MG63 (cell line): Measurements from ENCODE around the gene ADAMTS17. TPM values are rescaled to one million over a fixed set of nuclear protein-coding genes. Genes with fewer than 3 reads are reported as not detected.

Source experiments
- total RNA-seq: library from RNA; depleted of rRNA; stranded (reverse); fragments of >200 nt; shearing (Covaris generic); gene quantifications from 2 replicates; pipeline ENCODE4 v1.2.3, GENCODE V29; 2014; ENCODE audit warnings: low replicate concordance; rRNA removed

The ADAMTS17 gene
- total RNA-seq, 1 experiment from 2014 or later, result 3.8 TPM

Other genes with a start within 250 kb of the ADAMTS17 start
- gene CERS3, start 187.0 kb upstream of the ADAMTS17 start, total RNA-seq, result not detected in 2 replicates